BLaER1 treated with 17β-estradiol and CSF1 and Interleukin-3, amounts not matched to agents 10 nM and 100 nM (cell line): Measurements from ENCODE around the gene PZP.

ENCODE experiments used
- H3K27ac ChIP-seq, 11 experiments: shearing (Covaris generic); formaldehyde crosslinking; 2 replicates each; pipeline ENCODE4 v1.8.1; 2022
- H3K27me3 ChIP-seq, 11 experiments: shearing (Covaris generic); formaldehyde crosslinking; 2 replicates each; pipeline ENCODE4 v1.8.1; 2022
- H3K36me3 ChIP-seq, 11 experiments: shearing (Covaris generic); formaldehyde crosslinking; 2 replicates each; pipeline ENCODE4 v1.8.1; 2022
- H3K4me1 ChIP-seq, 10 experiments: shearing (Covaris generic); formaldehyde crosslinking; 2 replicates each; pipeline ENCODE4 v1.8.1; 2022
- H3K4me2 ChIP-seq, 11 experiments: shearing (Covaris generic); formaldehyde crosslinking; 2 replicates each; pipeline ENCODE4 v1.8.1; 2022
- H3K4me3 ChIP-seq, 10 experiments: shearing (Covaris generic); formaldehyde crosslinking; 2 replicates each; pipeline ENCODE4 v1.8.1; 2022
- H3K9ac ChIP-seq, 11 experiments: shearing (Covaris generic); formaldehyde crosslinking; 2 replicates each; pipeline ENCODE4 v1.8.1; 2022
- H3K9me3 ChIP-seq, 11 experiments: shearing (Covaris generic); formaldehyde crosslinking; replicated peaks in 1 of 11; 2 replicates each; pipeline ENCODE4 v1.8.1; 2022
- H4K20me1 ChIP-seq, 11 experiments: shearing (Covaris generic); formaldehyde crosslinking; 2 replicates each; pipeline ENCODE4 v1.8.1; 2022
- Cebpa-rat ChIP-seq, 11 experiments: shearing (Covaris generic); IDR thresholded peaks; 2 replicates each; pipeline ENCODE4 v1.8.1; 2022

The PZP gene

GRCh38 chr12:9133216-9133916, 74.8 kb downstream of the PZP start:
- H3K36me3 ChIP-seq: no peaks in the 10 kb centered on the region
- H3K4me2 ChIP-seq: no peak overlapping the region
- H3K27me3 ChIP-seq: no peaks in the 10 kb centered on the region
- H3K27ac ChIP-seq: no peak overlapping the region
- H3K4me1 ChIP-seq: no peaks in the 10 kb centered on the region
- no peak for TF ChIP-seq Cebpa-rat (IDR thresholded peaks at IDR 0.05)
- no peak overlapping the region for H3K9ac ChIP-seq
- H3K9me3 ChIP-seq: peaks cover 0 to 35% (median 10%) of the 10 kb centered on the region in 11 experiments; a peak in 18 of 22 replicates
- no peak overlapping the region for H3K4me3 ChIP-seq
- H4K20me1 ChIP-seq: no peaks in the 10 kb centered on the region

GRCh38 chr12:9132008-9132535, 76.1 kb downstream of the PZP start:
- Histone ChIP-seq H3K4me2 (no peak overlapping the region), H3K27ac (no peak overlapping the region), H3K27me3 (no peaks in the 10 kb centered on the region), H3K4me1 (no peaks in the 10 kb centered on the region), H3K9ac (no peak overlapping the region), H3K9me3 (peaks cover 2 to 41% (median 15%) of the 10 kb centered on the region in 11 experiments; a peak in 19 of 22 replicates), H4K20me1 (no peaks in the 10 kb centered on the region), H3K4me3 (no peak overlapping the region), H3K36me3 (no peaks in the 10 kb centered on the region)
- no peak for TF ChIP-seq Cebpa-rat (IDR thresholded peaks at IDR 0.05)

- Histone ChIP-seq H3K4me2 (no peak overlapping the region), H3K9me3 (peaks cover 2 to 35% (median 14%) of the 10 kb centered on the region in 11 experiments; a peak in 17 of 22 replicates), H3K27me3 (no peaks in the 10 kb centered on the region), H3K27ac (no peak overlapping the region), H3K4me3 (no peak overlapping the region), H3K9ac (no peak overlapping the region), H4K20me1 (no peaks in the 10 kb centered on the region), H3K36me3 (no peaks in the 10 kb centered on the region), H3K4me1 (no peaks in the 10 kb centered on the region)
- TF ChIP-seq Cebpa-rat (IDR thresholded peaks at IDR 0.05): no peak
These were observed 78.0 kb downstream of the PZP start for GRCh38 chr12:9130244-9130643.

- Histone ChIP-seq H3K36me3 (no peaks in the 10 kb centered on the region), H3K9me3 (peaks cover 2 to 35% (median 15%) of the 10 kb centered on the region in 11 experiments; a peak in 17 of 22 replicates), H3K4me2 (no peak overlapping the region), H3K27ac (no peak overlapping the region), H3K4me1 (peaks cover 0 to 10% (median 6%) of the 10 kb centered on the region in 10 experiments; a peak in 7 of 20 replicates), H3K9ac (no peak overlapping the region), H3K27me3 (no peaks in the 10 kb centered on the region), H3K4me3 (no peak overlapping the region), H4K20me1 (no peaks in the 10 kb centered on the region)
- no peak for TF ChIP-seq Cebpa-rat (IDR thresholded peaks at IDR 0.05)
These were observed 80.1 kb downstream of the PZP start for GRCh38 chr12:9127936-9128663.

GRCh38 chr12:9127484-9127883, 80.7 kb downstream of the PZP start:
- TF ChIP-seq Cebpa-rat (IDR thresholded peaks at IDR 0.05): no peak
- no peaks in the 10 kb centered on the region for H3K27me3 ChIP-seq
- H3K9me3 ChIP-seq: peaks cover 2 to 35% (median 15%) of the 10 kb centered on the region in 11 experiments; a peak in 17 of 22 replicates

GRCh38 chr12:9124383-9125031, 83.7 kb downstream of the PZP start:
- peaks cover 0 to 21% (median 8%) of the 10 kb centered on the region in 10 experiments; a peak in 11 of 20 replicates for H3K4me1 ChIP-seq
- TF ChIP-seq Cebpa-rat (IDR thresholded peaks at IDR 0.05): no peak
- no peaks in the 10 kb centered on the region for H3K27me3 ChIP-seq
- no peak overlapping the region for H3K4me3 ChIP-seq
- H3K4me2 ChIP-seq: 0 out of 22 replicates have a peak overlapping the region, but pooled peaks of 1 of the 11 experiments have one; percentile 1
- no peaks in the 10 kb centered on the region for H4K20me1 ChIP-seq
- H3K36me3 ChIP-seq: no peaks in the 10 kb centered on the region
- H3K27ac ChIP-seq: no peak overlapping the region
- no peak overlapping the region for H3K9ac ChIP-seq
- peaks cover 0 to 25% (median 11%) of the 10 kb centered on the region in 11 experiments; a peak in 11 of 22 replicates for H3K9me3 ChIP-seq

More at GRCh38 chr12:9127484-9127883, 80.7 kb downstream of the PZP start:
- Histone ChIP-seq H3K4me2 (no peak overlapping the region), H3K4me3 (no peak overlapping the region), H3K9ac (no peak overlapping the region), H3K36me3 (no peaks in the 10 kb centered on the region), H3K4me1 (peaks cover 0 to 10% (median 6%) of the 10 kb centered on the region in 10 experiments; a peak in 7 of 20 replicates), H3K27ac (no peak overlapping the region), H4K20me1 (no peaks in the 10 kb centered on the region)

- no peak for TF ChIP-seq Cebpa-rat (IDR thresholded peaks at IDR 0.05)
- Histone ChIP-seq H3K27me3 (no peaks in the 10 kb centered on the region), H4K20me1 (no peaks in the 10 kb centered on the region), H3K4me3 (no peak overlapping the region), H3K9me3 (peaks cover 0 to 25% (median 11%) of the 10 kb centered on the region in 11 experiments; a peak in 11 of 22 replicates), H3K4me1 (peaks cover 1 to 27% (median 14%) of the 10 kb centered on the region in 10 experiments), H3K27ac (no peak overlapping the region), H3K4me2 (peak overlapping the region in 4 of 11 experiments; percentile 1 to 18 (median 10); a peak in 3 of 22 replicates), H3K36me3 (no peaks in the 10 kb centered on the region), H3K9ac (no peak overlapping the region)
These were observed 84.3 kb downstream of the PZP start for GRCh38 chr12:9123781-9124382.

GRCh38 chr12:9122091-9122609, 86.0 kb downstream of the PZP start:
- no peaks in the 10 kb centered on the region for H3K36me3 ChIP-seq
- peaks cover 17 to 39% (median 26%) of the 10 kb centered on the region in 10 experiments for H3K4me1 ChIP-seq
- TF ChIP-seq Cebpa-rat (IDR thresholded peaks at IDR 0.05): no peak
- H3K4me3 ChIP-seq: no peak overlapping the region
- H3K4me2 ChIP-seq: no peak overlapping the region
- no peaks in the 10 kb centered on the region for H4K20me1 ChIP-seq
- H3K27ac ChIP-seq: no peak overlapping the region
- no peak overlapping the region for H3K9ac ChIP-seq
- peaks cover 0 to 11% (median 0%) of the 10 kb centered on the region in 11 experiments; a peak in 2 of 22 replicates for H3K9me3 ChIP-seq
- H3K27me3 ChIP-seq: no peaks in the 10 kb centered on the region
